ENCODE data around the gene TAF4.
"Not testable (repeated sequence)": the region's sequence is repeated elsewhere in the genome, so short reads cannot be mapped to it uniquely, and the experiment has no call there.

Gene TAF4

GRCh38 chr20:62080249-62080990 lies 14.7 kb upstream of the TAF4 start:
- no peak for DNase-seq

DNA sequence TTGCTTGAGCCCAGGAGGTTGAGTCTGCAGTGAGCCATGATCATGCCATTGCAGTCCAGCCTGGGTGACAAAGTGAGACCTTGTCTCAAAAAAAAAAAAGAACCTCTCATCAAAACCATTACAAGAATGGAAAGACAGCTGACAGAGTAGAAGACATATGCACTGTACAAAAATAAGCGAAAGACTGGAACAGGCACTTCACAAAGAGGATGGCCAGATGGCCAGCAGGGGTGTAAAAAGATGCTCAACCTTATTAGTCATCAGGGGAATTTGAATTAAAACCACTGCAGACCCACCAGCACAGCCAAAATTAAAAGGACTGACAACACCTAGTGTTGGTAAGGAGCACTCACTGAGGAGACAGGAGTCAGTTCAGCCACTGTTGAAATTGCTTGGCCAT lies 13.5 kb upstream of the TAF4 start:
- no peak for DNase-seq

DNA sequence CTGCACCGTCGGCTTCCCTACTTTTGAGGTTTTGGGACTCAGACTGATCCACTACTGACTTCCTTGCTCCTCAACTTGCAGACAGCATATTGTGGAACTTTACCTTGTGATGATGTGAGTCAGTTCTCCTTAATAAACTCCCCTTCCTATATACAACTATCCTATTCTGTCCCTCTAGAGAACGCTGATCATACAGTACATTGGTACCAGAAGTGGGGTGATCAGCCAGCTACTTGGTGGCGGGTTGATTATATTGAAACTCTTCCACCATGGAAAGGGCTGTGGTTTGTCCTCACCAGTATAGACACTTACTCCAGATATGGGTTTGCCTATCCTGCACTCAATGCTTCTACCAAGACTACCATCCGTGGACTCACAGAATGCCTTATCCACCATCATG lies 7.6 kb upstream of the TAF4 start:
- DNase-seq = no peak

- not testable (repeated sequence) for DNase-seq
These were observed 6.2 kb upstream of the TAF4 start for GRCh38 chr20:62071669-62072430.

- DNase-seq = peak; percentile 84
These were observed 4.1 kb upstream of the TAF4 start for GRCh38 chr20:62069741-62070216.

- DNase-seq = peak; percentile 13
These were observed 3.3 kb upstream of the TAF4 start for GRCh38 chr20:62068997-62069396.

GRCh38 chr20:62067547-62068260 lies 2.0 kb upstream of the TAF4 start:
- no peak for DNase-seq

DNA sequence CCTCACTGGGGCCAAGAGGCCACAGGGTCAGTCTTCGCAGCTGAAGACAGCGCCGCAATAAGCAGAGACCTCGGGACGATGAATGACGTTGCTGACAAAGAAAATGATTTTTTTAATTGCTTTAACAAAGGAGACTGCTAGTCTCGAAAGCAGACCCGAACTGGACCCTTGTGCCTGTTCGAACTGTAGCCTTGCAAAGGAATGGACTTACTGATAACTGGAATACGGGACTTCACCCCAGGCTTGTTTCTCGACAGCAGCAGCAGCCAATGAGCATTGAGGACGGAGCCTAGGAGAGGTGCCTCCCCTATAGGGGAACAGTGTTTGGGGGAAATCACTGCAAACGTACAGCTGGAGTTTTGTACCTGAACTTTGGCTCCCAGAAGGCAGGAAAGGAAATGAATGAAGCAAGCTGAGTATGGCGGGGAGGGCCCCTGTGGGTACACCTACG lies 1.3 kb upstream of the TAF4 start:
- DNase-seq = no peak

DNA sequence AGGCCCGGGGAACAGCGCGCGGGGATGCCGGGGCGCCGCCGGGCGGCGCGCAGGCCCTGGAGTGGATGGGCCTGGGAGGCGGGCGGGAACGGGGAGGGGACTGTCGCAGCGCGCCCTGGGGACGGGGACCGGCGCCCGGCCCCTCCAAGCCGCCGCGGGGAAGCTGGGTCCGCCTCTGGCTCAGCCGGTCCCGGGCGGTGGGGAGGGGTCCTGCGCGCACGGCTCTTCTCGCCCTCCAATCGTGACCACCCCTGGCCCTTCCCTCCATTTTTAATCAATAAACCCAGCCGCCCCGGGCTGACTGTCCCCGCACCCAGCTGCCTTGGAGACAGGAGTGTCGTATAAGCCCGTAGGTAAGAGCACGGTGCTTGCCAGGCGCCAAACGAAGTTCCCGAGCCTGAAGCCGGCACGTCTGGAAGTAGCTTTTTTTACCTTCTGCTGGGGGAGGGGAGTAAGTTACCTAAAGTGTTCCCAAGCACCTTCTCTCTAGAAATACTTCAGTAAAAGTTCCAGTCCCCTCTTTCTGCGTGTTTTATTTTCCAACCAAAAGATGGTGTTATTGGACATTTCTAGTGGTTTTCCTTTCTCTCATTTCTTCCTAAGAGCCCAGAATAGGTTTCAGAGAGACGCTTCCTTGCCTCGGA lies 780 bp upstream of the TAF4 start:
- no peak for DNase-seq

- peak; percentile 9 for DNase-seq
These were observed 659 bp downstream of the TAF4 start for GRCh38 chr20:62064770-62065673.

DNA sequence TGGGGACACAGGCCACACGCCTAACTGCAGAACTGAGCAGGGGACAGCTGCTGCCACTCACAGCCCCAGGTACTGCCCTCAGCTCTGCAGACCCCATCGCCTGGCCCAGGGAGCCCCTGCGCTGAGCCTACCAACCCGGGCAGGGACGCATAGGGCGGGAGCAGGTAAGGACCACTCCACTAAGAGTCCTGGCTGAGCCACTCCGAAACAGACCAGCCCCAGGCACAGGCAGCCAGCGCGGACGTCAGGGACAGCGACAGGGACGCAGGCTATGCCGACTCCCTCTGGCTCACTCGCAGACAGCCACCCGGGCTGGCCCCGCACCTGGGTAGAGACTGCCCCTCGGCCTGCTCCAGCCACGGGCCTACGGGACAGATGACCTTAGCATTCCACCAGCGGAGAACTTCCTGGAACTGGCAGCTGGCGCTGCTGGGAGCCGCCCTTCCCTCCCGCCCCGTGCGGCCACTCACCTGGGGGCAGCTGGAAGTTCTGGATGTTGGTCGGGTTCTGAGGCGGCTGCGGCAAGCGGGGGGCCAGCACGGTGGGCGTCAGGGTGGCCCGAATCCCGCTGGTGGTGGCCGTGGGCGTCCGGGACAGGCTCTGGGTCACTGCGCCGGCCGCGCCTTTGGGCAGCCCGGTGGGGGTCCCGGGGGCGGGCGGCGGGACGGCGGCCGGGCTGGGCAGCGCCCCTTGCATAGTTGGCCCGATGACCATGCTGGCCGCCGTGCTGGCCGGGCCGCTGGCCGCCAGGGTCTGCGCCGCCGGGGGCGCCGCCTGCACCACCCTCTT lies 1.5 kb downstream of the TAF4 start:
- DNase-seq = no peak

- DNase-seq = no peak
These were observed 2.2 kb downstream of the TAF4 start for GRCh38 chr20:62063315-62063980.

GRCh38 chr20:62062661-62063314 lies 2.9 kb downstream of the TAF4 start:
- DNase-seq = no peak

DNA sequence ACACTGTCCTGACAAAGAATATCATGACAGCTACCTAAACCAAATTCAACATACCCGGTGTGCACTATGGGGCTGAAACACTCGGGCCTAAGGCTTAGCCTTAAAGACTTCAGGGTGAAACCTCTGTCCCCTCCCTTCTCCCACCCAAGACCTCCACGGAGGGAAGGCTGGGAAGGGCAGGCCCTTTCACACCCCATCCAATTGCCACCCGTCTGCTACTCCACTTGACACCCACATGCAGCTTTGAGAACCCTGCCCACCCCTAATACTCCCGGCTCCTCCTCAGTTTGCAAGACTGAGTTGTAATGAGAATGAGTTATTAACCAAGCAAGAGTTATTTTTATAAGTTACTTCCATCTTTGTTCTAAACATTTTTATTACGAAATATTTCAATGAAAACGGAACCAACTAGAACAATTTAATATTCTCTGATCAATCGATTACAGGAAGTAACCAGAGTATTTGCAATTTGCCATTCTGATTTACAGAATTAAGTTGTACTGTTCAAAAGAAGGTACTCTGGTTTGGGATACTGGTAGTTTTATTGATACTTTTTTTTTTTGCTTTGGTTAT lies 3.7 kb downstream of the TAF4 start:
- no peak for DNase-seq

DNA sequence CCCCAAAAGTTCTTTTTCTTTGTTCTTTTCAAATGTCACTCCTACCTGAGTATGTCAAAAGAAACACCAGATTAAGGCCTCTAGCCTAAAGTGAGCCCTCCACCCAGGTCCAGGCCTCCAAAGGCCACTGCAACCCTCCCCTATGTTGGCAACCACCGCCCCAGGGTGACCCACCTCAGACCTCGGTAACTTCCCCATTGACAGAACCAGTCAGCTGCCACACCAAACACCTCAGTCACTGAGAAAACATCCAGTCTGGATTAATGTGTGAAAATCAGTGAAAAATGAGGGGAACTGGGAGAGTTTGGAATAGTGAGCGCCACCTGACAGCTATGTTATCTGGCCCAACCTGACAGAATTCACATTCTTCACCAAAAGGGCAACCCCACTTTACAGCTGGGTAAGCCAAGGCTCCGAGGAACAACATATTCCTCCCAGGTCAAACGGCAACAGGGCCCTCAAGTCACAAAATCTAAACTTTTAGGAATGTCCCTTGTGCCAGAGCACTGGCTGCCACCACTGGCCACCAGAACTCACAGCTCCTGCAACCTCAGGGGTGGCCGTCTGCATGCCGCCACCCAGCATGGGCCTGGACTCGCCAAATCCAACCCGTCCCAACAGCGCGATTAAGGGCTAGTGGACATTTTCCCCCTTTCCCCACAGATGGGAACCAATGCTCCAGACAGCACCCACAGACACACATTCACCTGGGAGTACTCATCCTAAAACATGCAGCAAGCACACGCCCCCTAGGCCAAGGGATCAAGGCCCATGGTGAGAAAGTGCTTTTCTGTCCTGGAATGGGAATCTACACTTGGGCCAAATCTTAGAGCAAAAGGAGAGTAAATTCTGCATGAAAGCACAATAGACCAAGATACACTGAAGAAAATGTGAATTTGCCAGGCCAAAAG lies 4.8 kb downstream of the TAF4 start:
- no peak for DNase-seq

- DNase-seq = no peak
These were observed 5.6 kb downstream of the TAF4 start for GRCh38 chr20:62059920-62060630.

- no peak for DNase-seq
These were observed 6.3 kb downstream of the TAF4 start for GRCh38 chr20:62059401-62059800.

DNA sequence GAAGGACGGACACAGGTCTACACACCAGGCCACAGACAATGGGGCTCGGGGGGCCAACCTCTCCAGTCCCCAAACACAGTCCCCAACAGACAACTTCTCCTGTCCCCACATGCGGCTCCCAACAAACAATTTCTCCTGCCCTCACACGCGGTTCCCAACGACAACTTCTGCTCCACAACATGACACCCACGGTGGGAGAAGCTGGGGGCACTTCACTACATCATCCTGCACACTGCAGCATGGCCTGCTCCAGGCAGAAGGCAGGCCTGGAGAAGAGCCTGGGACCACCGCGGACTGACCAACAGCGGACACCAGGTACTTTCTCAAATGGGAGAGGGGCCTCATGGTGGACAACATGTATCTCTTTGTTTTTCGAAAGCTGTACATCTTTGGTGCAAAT lies 6.7 kb downstream of the TAF4 start:
- no peak for DNase-seq

Measured in HCEC 1CT (cell line).